ENCODE measurements around the gene C7orf33. TPM values are rescaled to one million over a fixed set of nuclear protein-coding genes. Genes with fewer than 3 reads are reported as not detected.

Gene C7orf33
- total RNA-seq, 1 experiment from 2014 or later: not detected

- no peaks in the 10 kb centered on the region for H3K36me3 Mint-ChIP-seq (ENCODE audit: insufficient read depth in 1 of 3, low read depth in 3 of 3)
- no peak overlapping the region for H2AFZ ChIP-seq (ENCODE audit: low read length)
- no peak overlapping the region for H3T11ph ChIP-seq (ENCODE audit: low read length)
- no peak overlapping the region for H3K18ac ChIP-seq (ENCODE audit: insufficient read length, low read depth, low read length)
- no peaks in the 10 kb centered on the region for H3K27me3 ChIP-seq (ENCODE audit: insufficient read depth, low read length)
- no peak overlapping the region for H2AK5ac ChIP-seq (ENCODE audit: insufficient read length, low read length)
- no peak overlapping the region for H3K9ac ChIP-seq (ENCODE audit: extremely low read depth, insufficient read length, low read length)
- H2BK15ac ChIP-seq (ENCODE audit: low read depth, low read length): no peak overlapping the region
- no peaks in the 10 kb centered on the region for H3K9me3 Mint-ChIP-seq
- no peak overlapping the region for H3K23ac ChIP-seq (ENCODE audit: insufficient read length, low read depth, low read length)
- no peak overlapping the region for H2BK12ac ChIP-seq (ENCODE audit: insufficient read length, low read depth, low read length)
- H4K20me1 ChIP-seq (ENCODE audit: control insufficient read depth, insufficient read depth, insufficient read length): no peaks in the 10 kb centered on the region
- WGBS (ENCODE audit: extremely low coverage, insufficient read length, low lambda C conversion rate): no CpG with 5 or more reads among the region's 10 CpGs
- H4K8ac ChIP-seq (replicated peaks; ENCODE audit: insufficient read length, low read depth, low read length): no peak overlapping the region
- no peak overlapping the region for H2BK5ac ChIP-seq (ENCODE audit: insufficient read length, low read length)
- H3K79me2 ChIP-seq (ENCODE audit: insufficient read depth, low read length): no peaks in the 10 kb centered on the region
- no peaks in the 10 kb centered on the region for H3K27me3 Mint-ChIP-seq (ENCODE audit: low read depth)
- H3K56ac ChIP-seq (ENCODE audit: insufficient read length, low read depth, low read length): no peak overlapping the region
- H3K4me1 ChIP-seq (ENCODE audit: insufficient read depth, low read length): no peaks in the 10 kb centered on the region
- DNase-seq: no peak
- H3K9me3 ChIP-seq (ENCODE audit: control insufficient read depth, low read depth, low read length): no peaks in the 10 kb centered on the region
- H2BK20ac ChIP-seq (ENCODE audit: low read depth, low read length, poor library complexity, severe bottlenecking): no peak overlapping the region
- H3K23me2 ChIP-seq (ENCODE audit: insufficient read length, low read depth, low read length, poor library complexity, severe bottlenecking): no peaks in the 10 kb centered on the region
- no peak for TF ChIP-seq CTCF (conservative IDR thresholded peaks at IDR 0.05)
- no peak overlapping the region for H4K91ac ChIP-seq (ENCODE audit: insufficient read length, low read depth, low read length)
- H3K4me2 ChIP-seq (ENCODE audit: insufficient read depth, insufficient read length, low read length): no peak overlapping the region
- H3K4me1 Mint-ChIP-seq: peaks cover 20 to 23% of the 10 kb centered on the region in 2 experiments
- no peak overlapping the region for H3K4ac ChIP-seq (ENCODE audit: low read depth, low read length)
- H3K79me1 ChIP-seq (ENCODE audit: insufficient read depth, low read depth, low read length, poor library complexity, severe bottlenecking): no peaks in the 10 kb centered on the region
- H3K14ac ChIP-seq (ENCODE audit: insufficient read depth, low read length): no peak overlapping the region
- H3K27ac ChIP-seq (ENCODE audit: insufficient read length, low read depth, low read length): no peak overlapping the region
- no peak overlapping the region for H2BK120ac ChIP-seq (ENCODE audit: low read depth, low read length, poor library complexity, severe bottlenecking)
- H4K5ac ChIP-seq (ENCODE audit: insufficient read length, low read depth, low read length): no peak overlapping the region
- H3K4me3 Mint-ChIP-seq: no peak overlapping the region
- H3K27ac Mint-ChIP-seq: no peak overlapping the region
These were observed 33.2 kb downstream of the C7orf33 start for GRCh38 chr7:148623586-148624282.

Measured in H9 (cell line).